Astrocyte (in vitro differentiated cells and primary cell): ENCODE results near the gene PCED1A. TPM values are rescaled to one million over a fixed set of nuclear protein-coding genes. Genes with fewer than 3 reads are reported as not detected.

ENCODE experiments used
- DNase-seq: peaks from one replicate; pipeline ENCODE4 v3.0.0-alpha.2; 2010; ENCODE audit warnings: low read depth
- FAIRE-seq: peaks from 2 replicates; lab custom pipeline; 2011; peaks lifted over from hg19 to GRCh38; lab: Jason Lieb, UNC
- H2AFZ ChIP-seq: 2 replicates; pipeline ENCODE4 v1.6.0; 2012; ENCODE audit warnings: low read depth, low read length, inconsistent platforms
- H3K27ac ChIP-seq: 2 replicates; pipeline ENCODE4 v1.5.1; 2011; ENCODE audit warnings: low read depth, low read length, inconsistent platforms
- H3K27me3 ChIP-seq: 2 replicates; pipeline ENCODE4 v1.6.0; 2011; ENCODE audit warnings: low read length, inconsistent platforms; ENCODE audit not compliant: insufficient read depth
- H3K36me3 ChIP-seq: 2 replicates; pipeline ENCODE4 v1.5.1; 2011; ENCODE audit warnings: low read length, inconsistent platforms; ENCODE audit not compliant: insufficient read depth
- H3K4me1 ChIP-seq: 2 replicates; pipeline ENCODE4 v1.5.1; 2011; ENCODE audit warnings: low read length, inconsistent platforms; ENCODE audit not compliant: insufficient read depth
- H3K4me2 ChIP-seq: 2 replicates; pipeline ENCODE4 v1.6.0; 2012; ENCODE audit warnings: low read length, inconsistent platforms
- H3K4me3 ChIP-seq: 2 replicates; pipeline ENCODE4 v1.5.1; 2011; ENCODE audit warnings: low read depth, mild to moderate bottlenecking, low read length, inconsistent platforms; ENCODE audit not compliant: insufficient read depth
- H3K79me2 ChIP-seq: 2 replicates; pipeline ENCODE4 v1.6.0; 2012; ENCODE audit warnings: mild to moderate bottlenecking, low read length, inconsistent platforms; ENCODE audit not compliant: insufficient read depth
- H3K9ac ChIP-seq: 2 replicates; pipeline ENCODE4 v1.6.0; 2012; ENCODE audit warnings: mild to moderate bottlenecking, low read length, inconsistent platforms
- H3K9me3 ChIP-seq: 2 replicates; pipeline ENCODE4 v1.5.1; 2012; ENCODE audit warnings: low read depth, mild to moderate bottlenecking, low read length, inconsistent platforms; ENCODE audit not compliant: insufficient read depth
- H4K20me1 ChIP-seq: 2 replicates; pipeline ENCODE4 v1.6.0; 2012; ENCODE audit warnings: low read length, inconsistent platforms; ENCODE audit not compliant: insufficient read depth
- H3K27ac Mint-ChIP-seq: one replicate; pipeline ENCODE4 v1.8.0; 2021; ENCODE audit warnings: mild to moderate bottlenecking, mixed read lengths; ENCODE audit not compliant: unreplicated experiment
- H3K27me3 Mint-ChIP-seq: one replicate; pipeline ENCODE4 v1.8.0; 2021; ENCODE audit warnings: low read depth, mixed read lengths; ENCODE audit not compliant: unreplicated experiment
- H3K36me3 Mint-ChIP-seq: one replicate; pipeline ENCODE4 v1.8.0; 2021; ENCODE audit warnings: low read depth, mixed read lengths; ENCODE audit not compliant: unreplicated experiment
- H3K4me1 Mint-ChIP-seq: one replicate; pipeline ENCODE4 v1.8.0; 2021; ENCODE audit warnings: low read depth, mixed read lengths; ENCODE audit not compliant: unreplicated experiment
- H3K4me3 Mint-ChIP-seq: one replicate; pipeline ENCODE4 v1.8.0; 2021; ENCODE audit warnings: mild to moderate bottlenecking, moderate library complexity, mixed read lengths; ENCODE audit not compliant: unreplicated experiment
- H3K9me3 Mint-ChIP-seq: one replicate; pipeline ENCODE4 v1.8.0; 2021; ENCODE audit warnings: mild to moderate bottlenecking, mixed read lengths; ENCODE audit not compliant: unreplicated experiment
- CTCF ChIP-seq: IDR thresholded peaks from 2 replicates; pipeline ENCODE4 v1.5.1; 2011; ENCODE audit warnings: low read depth, mild to moderate bottlenecking, inconsistent platforms, low read length, moderate library complexity; ENCODE audit not compliant: insufficient read depth
- EZH2 ChIP-seq: IDR thresholded peaks from 2 replicates; pipeline ENCODE4 v1.6.1; 2012; ENCODE audit warnings: mild to moderate bottlenecking, low read length, inconsistent platforms; ENCODE audit not compliant: insufficient read depth
- total RNA-seq: library from RNA; stranded (reverse); gene quantifications from 2 replicates; pipeline ENCODE4 v1.2.1, GENCODE V29; 2021

PCED1A gene
- total RNA-seq, 1 donor from 2014 or later, result 17.2 TPM

GRCh38 chr20:2849529-2849928 is 9.1 kb upstream of the PCED1A start:
- Mint-ChIP-seq H3K9me3 (no peaks in the 10 kb centered on the region), H3K4me1 (peaks cover 2% of the 10 kb centered on the region), H3K27ac (no peak overlapping the region), H3K27me3 (no peaks in the 10 kb centered on the region), H3K4me3 (no peak overlapping the region), H3K36me3 (peaks cover 2% of the 10 kb centered on the region)
- TF ChIP-seq CTCF, result no peak
- no peak for TF ChIP-seq EZH2
- no peak for DNase-seq
- no peaks in the 10 kb centered on the region for H3K27me3 ChIP-seq
- peaks cover 14% of the 10 kb centered on the region for H4K20me1 ChIP-seq
- H3K9me3 ChIP-seq, result no peaks in the 10 kb centered on the region
- H3K79me2 ChIP-seq, result no peaks in the 10 kb centered on the region
- no peaks in the 10 kb centered on the region for H3K4me1 ChIP-seq
- no peak overlapping the region for H3K27ac ChIP-seq
- no peaks in the 10 kb centered on the region for H3K36me3 ChIP-seq
- H3K4me3 ChIP-seq, result no peak overlapping the region
- H3K4me2 ChIP-seq, result no peak overlapping the region
- no peak for FAIRE-seq
- no peak overlapping the region for H3K9ac ChIP-seq
- H2AFZ ChIP-seq, result no peak overlapping the region

- Histone ChIP-seq H4K20me1 (peaks cover 13% of the 10 kb centered on the region), H3K27ac (no peak overlapping the region), H3K9me3 (no peaks in the 10 kb centered on the region), H3K27me3 (no peaks in the 10 kb centered on the region), H3K9ac (no peak overlapping the region), H3K79me2 (no peaks in the 10 kb centered on the region), H3K4me1 (no peaks in the 10 kb centered on the region), H3K4me2 (no peak overlapping the region), H3K36me3 (no peaks in the 10 kb centered on the region), H3K4me3 (no peak overlapping the region), H2AFZ (no peak overlapping the region)
- H3K4me1 Mint-ChIP-seq, result peaks cover 2% of the 10 kb centered on the region
- no peaks in the 10 kb centered on the region for H3K9me3 Mint-ChIP-seq
- FAIRE-seq (no peak), DNase-seq (no peak)
- H3K4me3 Mint-ChIP-seq, result no peak overlapping the region
- peaks cover 2% of the 10 kb centered on the region for H3K36me3 Mint-ChIP-seq
- TF ChIP-seq CTCF (no peak), EZH2 (no peak)
- H3K27ac Mint-ChIP-seq, result no peak overlapping the region
- H3K27me3 Mint-ChIP-seq, result no peaks in the 10 kb centered on the region
These were observed 7.3 kb upstream of the PCED1A start for GRCh38 chr20:2847802-2848201.

- DNase-seq, result no peak
- Histone ChIP-seq H3K9ac (no peak overlapping the region), H3K36me3 (no peaks in the 10 kb centered on the region), H3K4me3 (no peak overlapping the region), H3K79me2 (peaks cover 4% of the 10 kb centered on the region), H3K9me3 (no peaks in the 10 kb centered on the region), H3K4me2 (no peak overlapping the region), H2AFZ (no peak overlapping the region), H3K27me3 (no peaks in the 10 kb centered on the region), H4K20me1 (peaks cover 10% of the 10 kb centered on the region), H3K27ac (no peak overlapping the region), H3K4me1 (no peaks in the 10 kb centered on the region)
- no peaks in the 10 kb centered on the region for H3K9me3 Mint-ChIP-seq
- no peak for TF ChIP-seq EZH2
- TF ChIP-seq CTCF, result no peak
- FAIRE-seq, result no peak
- H3K36me3 Mint-ChIP-seq, result no peaks in the 10 kb centered on the region
- no peaks in the 10 kb centered on the region for H3K27me3 Mint-ChIP-seq
- H3K27ac Mint-ChIP-seq, result no peak overlapping the region
- H3K4me3 Mint-ChIP-seq, result no peak overlapping the region
- H3K4me1 Mint-ChIP-seq, result no peaks in the 10 kb centered on the region
These were observed 6.2 kb upstream of the PCED1A start for GRCh38 chr20:2846698-2847097.
